ENCODE results near the gene ACYP1.

Gene ACYP1

GRCh38 chr14:75042035-75042434 lies 21.8 kb downstream of the ACYP1 start:
- Histone ChIP-seq H3K9me3 (ENCODE audit: insufficient read depth, low read length, severe bottlenecking) (no peaks in the 10 kb centered on the region), H3K36me3 (ENCODE audit: insufficient read depth, low read length) (peaks cover 46% of the 10 kb centered on the region), H3K4me1 (ENCODE audit: insufficient read depth, low read length) (peaks cover 29% of the 10 kb centered on the region; the same call in 1 of the 2 replicates), H2AFZ (ENCODE audit: low read depth, low read length) (no peak overlapping the region), H3K4me3 (ENCODE audit: low read depth in 1 of 2, low read length in 2 of 2) (no peak overlapping the region), H3K27ac (ENCODE audit: low read length) (no peak overlapping the region), H3K27me3 (ENCODE audit: insufficient read depth, low read length, poor library complexity) (no peaks in the 10 kb centered on the region), H4K20me1 (ENCODE audit: insufficient read depth, low read length) (peaks cover 5% of the 10 kb centered on the region; the same call in 1 of the 2 replicates), H3K79me2 (ENCODE audit: insufficient read depth, low read length) (peaks cover 39% of the 10 kb centered on the region), H3K4me2 (ENCODE audit: insufficient read depth, low read length) (no peak overlapping the region), H3K9ac (ENCODE audit: low read depth, low read length) (no peak overlapping the region)
- DNase-seq (no peak), ATAC-seq (ENCODE audit: insufficient read depth, low read depth) (no peak)
- no peak for TF ChIP-seq CTCF (IDR thresholded peaks at IDR 0.05; ENCODE audit: borderline replicate concordance, extremely low read depth, low read length, poor library complexity, severe bottlenecking)
- no peak for TF ChIP-seq EZH2 (IDR thresholded peaks at IDR 0.05; ENCODE audit: borderline replicate concordance, low read depth, low read length, severe bottlenecking)

DNA sequence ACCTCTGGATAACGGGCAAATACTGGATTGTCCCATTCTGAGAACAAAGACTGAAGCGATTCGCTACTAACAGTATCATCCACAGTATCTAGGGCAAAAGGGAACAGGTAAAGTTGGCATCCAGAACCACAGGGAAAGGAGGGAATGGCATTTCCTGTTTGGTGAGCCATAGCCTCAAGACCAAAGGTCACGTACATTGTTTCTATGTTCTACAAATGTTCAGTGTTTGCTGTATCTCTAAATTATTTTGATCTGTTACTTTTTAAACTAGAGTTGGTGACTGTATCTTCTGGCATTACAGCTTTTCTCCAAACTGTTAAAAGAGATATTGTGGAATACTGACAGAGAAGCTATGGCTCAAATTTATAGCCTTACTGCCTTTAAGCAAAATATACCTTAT lies 22.2 kb downstream of the ACYP1 start:
- TF ChIP-seq EZH2 (IDR thresholded peaks at IDR 0.05; ENCODE audit: borderline replicate concordance, low read depth, low read length, severe bottlenecking) (no peak), CTCF (IDR thresholded peaks at IDR 0.05; ENCODE audit: borderline replicate concordance, extremely low read depth, low read length, poor library complexity, severe bottlenecking) (no peak)
- no peak overlapping the region for H3K27ac ChIP-seq (ENCODE audit: low read length)
- H3K4me3 ChIP-seq (ENCODE audit: low read depth in 1 of 2, low read length in 2 of 2), result no peak overlapping the region

DNA sequence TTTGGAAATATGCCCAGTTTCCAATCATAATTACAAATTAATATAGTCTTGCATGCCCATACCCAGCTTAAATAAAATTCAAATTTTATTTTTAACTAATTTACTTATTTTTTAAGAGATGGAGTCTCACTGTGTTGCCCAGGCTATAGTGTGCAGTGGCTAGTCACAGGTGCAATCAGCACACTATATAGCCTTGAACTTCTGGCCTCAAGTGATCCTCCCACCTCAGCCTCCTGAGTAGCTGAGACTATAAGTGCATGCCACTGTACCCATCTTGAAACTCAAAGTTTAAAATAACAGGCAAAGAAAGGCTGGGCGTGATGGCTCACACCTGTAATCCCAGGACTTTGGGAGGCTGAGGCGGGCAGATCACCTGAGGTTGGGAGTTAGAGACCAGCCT lies 22.9 kb downstream of the ACYP1 start:
- H3K9me3 ChIP-seq (ENCODE audit: insufficient read depth, low read length, severe bottlenecking), result no peaks in the 10 kb centered on the region
- TF ChIP-seq CTCF (IDR thresholded peaks at IDR 0.05; ENCODE audit: borderline replicate concordance, extremely low read depth, low read length, poor library complexity, severe bottlenecking) (no peak), EZH2 (IDR thresholded peaks at IDR 0.05; ENCODE audit: borderline replicate concordance, low read depth, low read length, severe bottlenecking) (no peak)
- peaks cover 18% of the 10 kb centered on the region; the same call in 1 of the 2 replicates for H3K4me1 ChIP-seq (ENCODE audit: insufficient read depth, low read length)
- ATAC-seq (ENCODE audit: insufficient read depth, low read depth), result no peak
- H3K36me3 ChIP-seq (ENCODE audit: insufficient read depth, low read length), result peaks cover 52% of the 10 kb centered on the region
- no peaks in the 10 kb centered on the region for H3K27me3 ChIP-seq (ENCODE audit: insufficient read depth, low read length, poor library complexity)
- H3K79me2 ChIP-seq (ENCODE audit: insufficient read depth, low read length), result peaks cover 29% of the 10 kb centered on the region
- no peak overlapping the region for H3K27ac ChIP-seq (ENCODE audit: low read length)
- H3K4me2 ChIP-seq (ENCODE audit: insufficient read depth, low read length), result no peak overlapping the region
- H3K4me3 ChIP-seq (ENCODE audit: low read depth in 1 of 2, low read length in 2 of 2), result no peak overlapping the region
- DNase-seq, result no peak
- peaks cover 5% of the 10 kb centered on the region; the same call in 1 of the 2 replicates for H4K20me1 ChIP-seq (ENCODE audit: insufficient read depth, low read length)
- no peak overlapping the region for H3K9ac ChIP-seq (ENCODE audit: low read depth, low read length)
- H2AFZ ChIP-seq (ENCODE audit: low read depth, low read length), result no peak overlapping the region

More for the DNA sequence above, 22.2 kb downstream of the ACYP1 start:
- no peaks in the 10 kb centered on the region for H3K9me3 ChIP-seq (ENCODE audit: insufficient read depth, low read length, severe bottlenecking)
- H3K36me3 ChIP-seq (ENCODE audit: insufficient read depth, low read length), result peaks cover 50% of the 10 kb centered on the region
- H3K4me2 ChIP-seq (ENCODE audit: insufficient read depth, low read length), result no peak overlapping the region
- no peak for DNase-seq
- H3K9ac ChIP-seq (ENCODE audit: low read depth, low read length), result no peak overlapping the region
- peaks cover 24% of the 10 kb centered on the region; the same call in 1 of the 2 replicates for H3K4me1 ChIP-seq (ENCODE audit: insufficient read depth, low read length)
- H3K79me2 ChIP-seq (ENCODE audit: insufficient read depth, low read length), result peaks cover 35% of the 10 kb centered on the region
- H2AFZ ChIP-seq (ENCODE audit: low read depth, low read length), result no peak overlapping the region
- H4K20me1 ChIP-seq (ENCODE audit: insufficient read depth, low read length), result peaks cover 5% of the 10 kb centered on the region; the same call in 1 of the 2 replicates
- no peak for ATAC-seq (ENCODE audit: insufficient read depth, low read depth)
- no peaks in the 10 kb centered on the region for H3K27me3 ChIP-seq (ENCODE audit: insufficient read depth, low read length, poor library complexity)

Data from DND-41 (cell line).